C4-2B (cell line): ENCODE results near the gene PLXDC2.

Source experiments
- CTCF ChIP-seq: fragments of 450-650 bp; conservative IDR thresholded peaks from 2 replicates; pipeline ENCODE4 v1.5.1; 2017; ENCODE audit warnings: mild to moderate bottlenecking
- ZFX ChIP-seq: fragments of 450-650 bp; IDR thresholded peaks from 2 replicates; pipeline ENCODE4 v1.6.1; 2017

GRCh38 chr10:20090831-20091230 lies 274.6 kb downstream of the PLXDC2 start:
- TF ChIP-seq CTCF: no peak
- no peak for TF ChIP-seq ZFX
